ENCODE measurements around the gene RIPPLY2.

DNA sequence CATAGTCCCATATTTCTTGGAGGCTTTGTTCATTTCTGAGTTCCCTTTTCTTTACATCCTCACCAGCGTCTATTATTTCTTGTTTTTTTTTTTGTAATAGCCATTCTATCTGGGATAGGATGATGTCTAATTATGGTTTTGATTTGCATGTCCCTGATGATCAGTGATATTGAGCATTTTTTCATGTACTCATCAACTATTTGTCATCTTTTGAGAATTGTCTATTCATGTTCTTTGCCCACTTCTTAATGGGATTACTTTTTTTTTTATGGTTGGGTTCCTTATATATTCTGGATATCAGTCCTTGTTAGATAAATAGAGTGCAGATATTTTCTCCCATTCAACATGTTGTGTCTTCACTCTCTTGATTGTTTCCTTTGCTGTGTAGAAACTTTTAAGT is 48.5 kb downstream of the RIPPLY2 start:
- TF ChIP-seq TAF1 (IDR thresholded peaks at IDR 0.05; ENCODE audit: borderline replicate concordance, low read depth, low read length) (no peak), POLR2AphosphoS5 (IDR thresholded peaks at IDR 0.05; ENCODE audit: low read depth, low read length) (no peak)

Measured in GM12892 (cell line).